Heart left ventricle (tissue), 16 donors: ENCODE data around the gene HSD11B1L. TPM values are rescaled to one million over a fixed set of nuclear protein-coding genes. Genes with fewer than 3 reads are reported as not detected.

Experiments used
- ATAC-seq, 4 donors: fragments of 200-7000 bp; cut with Tn5 transposase; one replicate each; pipeline ENCODE4 v1.9.1; 2020 to 2022; ENCODE audit warnings: moderate library complexity in 4 of 4, mild to moderate bottlenecking in 3 of 4, moderate number of reproducible peaks in 1 of 4
- DNase-seq, 5 donors: peaks; one replicate each; pipeline ENCODE4 v3.0.0-alpha.2; 2020
- H3K27ac ChIP-seq, 12 donors: fragments of 200-600 bp; sonication (generic) in 4 of 12; one replicate each; pipeline versions ENCODE4 v1.5.0 to v1.8.0; 2016 to 2022; ENCODE audit warnings: mild to moderate bottlenecking in 2 of 12
- H3K27me3 ChIP-seq, 9 donors: fragments of 200-600 bp; sonication (generic) in 2 of 9; one replicate each; pipeline versions ENCODE4 v1.5.1 to v1.8.0; 2016 to 2022; ENCODE audit warnings: mild to moderate bottlenecking in 3 of 9
- H3K36me3 ChIP-seq, 9 donors: fragments of 200-600 bp; sonication (generic) in 2 of 9; one replicate each; pipeline versions ENCODE4 v1.5.0 to v1.8.0; 2018 to 2022; ENCODE audit warnings: mild to moderate bottlenecking in 2 of 9
- H3K4me1 ChIP-seq, 12 donors: fragments of 200-600 bp; sonication (generic) in 4 of 12; one replicate each; pipeline versions ENCODE4 v1.5.0 to v1.8.0; 2016 to 2022; ENCODE audit warnings: mild to moderate bottlenecking in 3 of 12
- H3K4me3 ChIP-seq, 12 donors: fragments of 200-600 bp; sonication (generic) in 4 of 12; one replicate each; pipeline versions ENCODE4 v1.5.0 to v1.8.0; 2017 to 2022; ENCODE audit warnings: mild to moderate bottlenecking in 9 of 12, moderate library complexity in 4 of 12
- H3K9me3 ChIP-seq, 12 donors: fragments of 200-600 bp; sonication (generic) in 4 of 12; one replicate each; pipeline versions ENCODE4 v1.5.0 to v1.8.0; 2016 to 2022; ENCODE audit warnings: mild to moderate bottlenecking in 1 of 12
- CTCF ChIP-seq, 12 donors: fragments of 200-600 bp; sonication (generic) in 4 of 12; IDR thresholded peaks; one replicate each; pipeline versions ENCODE4 v1.5.0 to v1.8.0; 2018 to 2022; ENCODE audit warnings: antibody characterized with exemption in 12 of 12, mild to moderate bottlenecking in 5 of 12
- POLR2A ChIP-seq, 2 donors: fragments of 450-650 bp; IDR thresholded peaks; one replicate each; pipeline ENCODE4 v1.6.1; 2017; ENCODE audit warnings: antibody characterized with exemption in 2 of 2, mild to moderate bottlenecking in 2 of 2, moderate library complexity in 2 of 2
- WGBS, 4 donors: extraction: QIAGEN DNeasy Blood & Tissue Kit in 2 of 4; methylation state at CpG; one replicate each; pipeline versions ENCODE4 v1.1.5 to v1.1.7; 2013 to 2018; 5-methylcytosine and 5-hydroxymethylcytosine counted together
- intact Hi-C, 10 donors: fragments of 100-400 bp; cut with DNase I; formaldehyde crosslinking; loops; one replicate each; pipeline versions ENCODE4 v1.11.1 to v1.14.2; 2022
- polyA plus RNA-seq, 2 donors: library from polyadenylated mRNA; stranded (reverse); fragments of 200-250 nt; gene quantifications; one replicate each; pipeline ENCODE4 v1.2.3, GENCODE V29; 2013
- total RNA-seq, 9 donors: library from RNA; depleted of rRNA in 2 of 9; stranded (reverse); fragments of >200 nt in 2 of 9; fragmentation: NEBNext Ultra II Directional in 3 of 9; extraction: Animal tissue kit (Norgen Biotek cat#: 25700) in 3 of 9; gene quantifications; one replicate each; pipeline versions ENCODE4 v1.1.0 to v1.2.4, GENCODE V29; 2016 to 2023
- donor health status: ischemic (EF 13 %, LVEDD 7.1; RV severe dilation, severe dysfunction).
- donor health status: healthy with polysubstance abuse.
- donor health status: DM: no; HTN: yes; CAD: no.
- donor health status: DM: no; HTN: no; CAD: no.
- donor health status: ischemic (EF 25% LVEDD 6.9; RV normal size, moderate dysfunction).
- donor health status: ischemic (EF 25% LVEDD 5.7; RV mildly dilated, moderate dysfunction).
- donor health status: healthy.
- donor health status: DM: yes; HTN: yes; CAD: no.
- donor health status: ischemic (EF 35%, LVEDD 5.7; RV mildly dilated, moderate dysfunction).
- donor health status: nonischemic (EF 11% LVEDD 7.7; RV severe dilation, severe dysfunction).
- donor health status: DM: yes; HTN: yes; CAD: no.
- donor health status: PGD.
- donor health status: ischemic (EF 29% LVEDD 5.4; RV normal size, mild dysfunction).
- donor health status: nonischemic (EF 23%, LVEDD 6.1; RV moderate dilation, normal function).

Gene HSD11B1L
- total and polyA plus RNA-seq, 11 donors = 3.7 to 14.4 (median 5.2) TPM

- no peak for ATAC-seq
- TF ChIP-seq CTCF (IDR thresholded peaks at IDR 0.05) (no peak), POLR2A (IDR thresholded peaks at IDR 0.05) (no peak)
- intact Hi-C loops = no loop called here
- DNase-seq = no peak
- Histone ChIP-seq H3K27me3 (no peaks in the 10 kb centered on the region), H3K4me1 (no peaks in the 10 kb centered on the region), H3K4me3 (no peak overlapping the region), H3K9me3 (no peaks in the 10 kb centered on the region), H3K36me3 (peaks cover 7 to 100% (median 100%) of the 10 kb centered on the region in 9 donors), H3K27ac (no peak overlapping the region)
- 59 to 76% (median 67%) methylated on average over 5 of the region's 5 CpGs for WGBS, 4 donors
Observed at GRCh38 chr19:5654931-5655330, 25.9 kb upstream of the HSD11B1L start.

GRCh38 chr19:5655412-5655811 lies 25.4 kb upstream of the HSD11B1L start:
- no peak for TF ChIP-seq CTCF (IDR thresholded peaks at IDR 0.05)
- TF ChIP-seq POLR2A (IDR thresholded peaks at IDR 0.05) = no peak
- 81 to 92% (median 88%) methylated on average over 5 of the region's 5 CpGs for WGBS, 4 donors
- ATAC-seq = no peak
- intact Hi-C loops = no loop called here
- no peak for DNase-seq
- no peaks in the 10 kb centered on the region for H3K9me3 ChIP-seq
- H3K4me1 ChIP-seq = no peaks in the 10 kb centered on the region
- no peak overlapping the region for H3K4me3 ChIP-seq
- no peak overlapping the region for H3K27ac ChIP-seq
- peaks cover 4 to 100% (median 100%) of the 10 kb centered on the region in 9 donors for H3K36me3 ChIP-seq
- H3K27me3 ChIP-seq = no peaks in the 10 kb centered on the region

- no peak for TF ChIP-seq POLR2A (IDR thresholded peaks at IDR 0.05)
- Histone ChIP-seq H3K4me1 (no peaks in the 10 kb centered on the region), H3K9me3 (no peaks in the 10 kb centered on the region), H3K27ac (no peak overlapping the region), H3K4me3 (no peak overlapping the region), H3K27me3 (no peaks in the 10 kb centered on the region), H3K36me3 (peaks cover 0 to 100% (median 100%) of the 10 kb centered on the region in 9 donors)
- 97 to 99% (median 98%) methylated on average over 42 of the region's 42 CpGs for WGBS, 4 donors
- ATAC-seq (peak in 1 of 4 donors; percentile 12), DNase-seq (no peak)
- intact Hi-C loops = no loop called here
Observed at GRCh38 chr19:5661483-5661882, 19.3 kb upstream of the HSD11B1L start.

GRCh38 chr19:5663904-5664303 lies 16.9 kb upstream of the HSD11B1L start:
- no peaks in the 10 kb centered on the region for H3K9me3 ChIP-seq
- 88 to 96% (median 94%) methylated on average over 15 to 17 of the region's 17 CpGs for WGBS, 4 donors
- intact Hi-C loops = no loop called here
- DNase-seq (no peak), ATAC-seq (no peak)
- no peaks in the 10 kb centered on the region for H3K4me1 ChIP-seq
- TF ChIP-seq POLR2A (IDR thresholded peaks at IDR 0.05) (no peak), CTCF (IDR thresholded peaks at IDR 0.05) (no peak)
- no peak overlapping the region for H3K27ac ChIP-seq
- H3K4me3 ChIP-seq = no peak overlapping the region
- no peaks in the 10 kb centered on the region for H3K27me3 ChIP-seq
- H3K36me3 ChIP-seq = peaks cover 0 to 100% (median 100%) of the 10 kb centered on the region in 9 donors

DNA sequence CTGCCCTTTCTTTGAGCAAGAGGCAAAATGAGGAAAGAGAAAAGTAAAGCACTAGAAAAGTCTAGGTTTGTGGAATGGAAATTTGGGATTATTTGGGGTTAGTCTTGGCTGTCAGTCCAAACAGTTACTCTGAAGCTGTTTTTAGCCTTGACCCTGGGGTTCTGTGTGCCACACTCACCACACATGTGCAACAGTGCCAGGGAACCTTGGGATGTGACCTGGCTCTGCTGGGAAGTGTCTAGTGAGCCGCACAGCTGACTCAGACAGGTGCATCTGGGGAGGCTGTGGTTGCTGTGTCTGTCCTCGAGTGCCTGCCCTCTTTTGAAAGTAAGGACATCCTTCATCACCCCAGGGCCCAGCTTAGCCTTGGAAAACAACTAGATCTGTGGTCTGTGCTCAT lies 16.3 kb upstream of the HSD11B1L start:
- TF ChIP-seq CTCF (IDR thresholded peaks at IDR 0.05) (no peak), POLR2A (IDR thresholded peaks at IDR 0.05) (no peak)
- peaks cover 0 to 100% (median 100%) of the 10 kb centered on the region in 9 donors for H3K36me3 ChIP-seq
- intact Hi-C loops = no loop called here
- H3K27ac ChIP-seq = no peak overlapping the region
- no peaks in the 10 kb centered on the region for H3K9me3 ChIP-seq
- no peak for DNase-seq
- ATAC-seq = no peak
- H3K27me3 ChIP-seq = no peaks in the 10 kb centered on the region
- H3K4me3 ChIP-seq = no peak overlapping the region
- no peaks in the 10 kb centered on the region for H3K4me1 ChIP-seq
- 64 to 91% (median 90%) methylated on average over 2 of the region's 2 CpGs for WGBS, 4 donors
